ENCODE data around the gene PDSS1. TPM values are rescaled to one million over a fixed set of nuclear protein-coding genes. Genes with fewer than 3 reads are reported as not detected.

Gene PDSS1
- total and polyA plus RNA-seq, 7 donors, result 2.4 to 31.7 (median 4.7) TPM

DNA sequence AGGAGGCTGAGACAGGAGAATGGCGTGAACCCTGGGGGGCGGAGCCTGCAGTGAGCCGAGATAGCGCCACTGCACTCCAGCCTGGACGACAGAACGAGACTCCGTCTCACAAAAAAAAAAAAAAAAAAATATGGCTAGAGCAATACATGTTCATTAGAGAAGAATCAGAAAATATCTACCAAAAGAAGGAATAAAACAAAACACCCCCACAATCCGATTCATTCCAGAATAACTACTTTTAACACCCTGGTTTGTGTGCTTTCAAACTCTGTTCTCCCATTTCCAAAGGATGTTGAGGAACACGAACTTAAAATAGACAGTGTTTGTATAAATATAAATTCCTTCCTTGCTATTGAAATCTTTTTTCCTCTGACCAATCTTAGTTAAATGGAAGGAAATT lies 6.5 kb downstream of the PDSS1 start:
- Histone ChIP-seq H3K36me3 (peaks cover 0 to 41% (median 5%) of the 10 kb centered on the region in 4 donors), H3K27me3 (no peaks in the 10 kb centered on the region), H3K27ac (no peak overlapping the region), H3K4me3 (no peak overlapping the region), H3K9me3 (no peaks in the 10 kb centered on the region), H3K4me1 (peaks cover 0 to 2% (median 0%) of the 10 kb centered on the region in 4 donors)
- DNase-seq, result no peak
- TF ChIP-seq POLR2AphosphoS5 (IDR thresholded peaks at IDR 0.05) (no peak), EP300 (IDR thresholded peaks at IDR 0.05) (no peak), POLR2A (IDR thresholded peaks at IDR 0.05) (no peak)
- TF ChIP-seq, protein P1, sequence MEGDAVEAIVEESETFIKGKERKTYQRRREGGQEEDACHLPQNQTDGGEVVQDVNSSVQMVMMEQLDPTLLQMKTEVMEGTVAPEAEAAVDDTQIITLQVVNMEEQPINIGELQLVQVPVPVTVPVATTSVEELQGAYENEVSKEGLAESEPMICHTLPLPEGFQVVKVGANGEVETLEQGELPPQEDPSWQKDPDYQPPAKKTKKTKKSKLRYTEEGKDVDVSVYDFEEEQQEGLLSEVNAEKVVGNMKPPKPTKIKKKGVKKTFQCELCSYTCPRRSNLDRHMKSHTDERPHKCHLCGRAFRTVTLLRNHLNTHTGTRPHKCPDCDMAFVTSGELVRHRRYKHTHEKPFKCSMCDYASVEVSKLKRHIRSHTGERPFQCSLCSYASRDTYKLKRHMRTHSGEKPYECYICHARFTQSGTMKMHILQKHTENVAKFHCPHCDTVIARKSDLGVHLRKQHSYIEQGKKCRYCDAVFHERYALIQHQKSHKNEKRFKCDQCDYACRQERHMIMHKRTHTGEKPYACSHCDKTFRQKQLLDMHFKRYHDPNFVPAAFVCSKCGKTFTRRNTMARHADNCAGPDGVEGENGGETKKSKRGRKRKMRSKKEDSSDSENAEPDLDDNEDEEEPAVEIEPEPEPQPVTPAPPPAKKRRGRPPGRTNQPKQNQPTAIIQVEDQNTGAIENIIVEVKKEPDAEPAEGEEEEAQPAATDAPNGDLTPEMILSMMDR (IDR thresholded peaks at IDR 0.05), result no peak
- intact Hi-C loops (cut with DNase I), result no loop called here
- WGBS, 2 donors, result 75 to 90% methylated on average over 8 to 9 of the region's 9 CpGs

DNA sequence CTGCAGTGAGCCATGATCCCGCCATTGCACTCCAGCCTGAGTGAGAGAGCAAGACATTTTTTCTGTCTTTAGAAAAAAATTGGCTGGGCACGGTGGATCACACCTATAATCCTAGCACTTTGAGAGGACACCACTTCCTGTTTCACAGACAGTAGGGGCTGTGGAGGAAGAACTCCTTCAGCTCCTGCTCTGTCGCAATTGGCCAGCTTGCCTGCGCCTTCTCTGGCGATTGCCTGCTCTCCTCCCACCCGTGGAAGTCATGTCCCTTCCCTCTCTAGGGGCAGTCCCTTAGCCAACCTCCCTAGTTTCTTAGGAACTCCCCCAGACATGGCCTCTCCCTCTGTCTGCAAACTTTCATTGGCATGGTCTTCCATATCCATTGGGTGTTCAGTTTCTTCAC lies 8.7 kb downstream of the PDSS1 start:
- intact Hi-C loops (cut with DNase I), result no loop called here
- Histone ChIP-seq H3K27me3 (no peaks in the 10 kb centered on the region), H3K27ac (no peak overlapping the region), H3K36me3 (peaks cover 0 to 49% (median 6%) of the 10 kb centered on the region in 4 donors), H3K4me3 (no peak overlapping the region), H3K9me3 (no peaks in the 10 kb centered on the region), H3K4me1 (no peaks in the 10 kb centered on the region)
- DNase-seq, result no peak
- WGBS, 2 donors, result 79 to 82% methylated on average over 6 of the region's 6 CpGs
- no peak for TF ChIP-seq POLR2AphosphoS5 (IDR thresholded peaks at IDR 0.05)
- TF ChIP-seq, protein P1 (IDR thresholded peaks at IDR 0.05), result no peak
- no peak for TF ChIP-seq EP300 (IDR thresholded peaks at IDR 0.05)
- TF ChIP-seq POLR2A (IDR thresholded peaks at IDR 0.05), result no peak

DNA sequence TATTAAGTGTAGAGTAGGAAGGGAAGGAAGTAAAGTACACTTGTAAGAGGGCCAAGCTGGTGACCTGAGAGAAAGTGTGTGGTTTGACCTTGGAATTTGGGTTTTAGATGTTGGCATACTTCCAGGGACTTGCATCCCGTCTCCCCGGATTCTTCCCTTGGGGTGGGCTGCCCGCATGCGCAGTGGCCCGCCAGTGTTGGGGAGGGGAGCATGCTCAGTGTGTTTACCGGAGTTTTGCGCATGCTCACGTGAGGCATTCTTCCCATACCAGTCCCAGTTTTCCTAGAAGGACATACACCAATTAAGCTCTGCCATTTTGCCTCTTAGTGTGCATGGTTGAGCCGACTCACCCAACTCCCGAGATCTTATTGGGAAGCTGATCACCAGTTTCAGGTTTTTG lies 9.4 kb downstream of the PDSS1 start:
- TF ChIP-seq POLR2AphosphoS5 (IDR thresholded peaks at IDR 0.05), result no peak
- TF ChIP-seq, protein P1 (IDR thresholded peaks at IDR 0.05), result no peak
- no peak for TF ChIP-seq POLR2A (IDR thresholded peaks at IDR 0.05)
- no peak for TF ChIP-seq EP300 (IDR thresholded peaks at IDR 0.05)
- H3K4me3 ChIP-seq, result no peak overlapping the region
- intact Hi-C loops (cut with DNase I), result no loop called here
- peaks cover 0 to 49% (median 8%) of the 10 kb centered on the region in 4 donors for H3K36me3 ChIP-seq
- DNase-seq, result no peak
- no peaks in the 10 kb centered on the region for H3K27me3 ChIP-seq
- H3K27ac ChIP-seq, result no peak overlapping the region
- no peaks in the 10 kb centered on the region for H3K9me3 ChIP-seq
- WGBS, 2 donors, result 90 to 94% methylated on average over 10 of the region's 10 CpGs
- no peaks in the 10 kb centered on the region for H3K4me1 ChIP-seq

DNA sequence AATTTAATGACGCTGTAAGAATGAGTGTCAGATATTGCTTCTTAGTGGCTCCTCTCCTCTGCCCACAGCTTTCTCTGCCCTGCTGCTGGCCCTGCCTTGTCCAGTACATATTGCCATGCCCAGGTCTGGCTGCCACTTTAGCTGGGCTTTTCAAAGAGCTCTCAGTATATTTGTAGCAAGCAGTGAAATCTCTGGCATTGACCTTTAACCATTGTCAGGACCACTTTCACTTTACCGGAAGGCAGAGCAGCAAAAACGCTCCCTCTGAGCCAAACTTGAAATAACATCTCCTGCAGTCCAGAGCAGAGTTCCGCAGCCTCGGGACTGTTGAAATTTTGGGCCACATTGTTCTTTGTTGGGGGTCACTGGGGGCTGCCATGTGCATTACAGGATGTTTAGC lies 13.8 kb downstream of the PDSS1 start:
- WGBS, 2 donors, result 30 to 80% methylated on average over 5 of the region's 5 CpGs
- no peak for DNase-seq
- Histone ChIP-seq H3K27ac (no peak overlapping the region), H3K27me3 (no peaks in the 10 kb centered on the region), H3K4me3 (no peak overlapping the region), H3K4me1 (no peaks in the 10 kb centered on the region), H3K36me3 (peaks cover 3 to 55% (median 5%) of the 10 kb centered on the region in 4 donors), H3K9me3 (no peaks in the 10 kb centered on the region)
- intact Hi-C loops (cut with DNase I), result no loop called here
- TF ChIP-seq EP300 (IDR thresholded peaks at IDR 0.05) (no peak), POLR2AphosphoS5 (IDR thresholded peaks at IDR 0.05) (no peak), POLR2A (IDR thresholded peaks at IDR 0.05) (no peak)
- TF ChIP-seq, protein P1 (IDR thresholded peaks at IDR 0.05), result no peak
